Measurements from ENCODE around the gene OPA3.

OPA3 gene

GRCh38 chr19:45577111-45577905, 7.3 kb downstream of the OPA3 start:
- no peak overlapping the region for H3K23ac ChIP-seq (ENCODE audit: low read length in 2 of 2)
- H4K91ac ChIP-seq (ENCODE audit: low read length): no peak overlapping the region

GRCh38 chr19:45576682-45577081, 7.9 kb downstream of the OPA3 start:
- Histone ChIP-seq H3K4me3 (ENCODE audit: insufficient read depth in 1 of 2, low read depth in 1 of 2, low read length in 2 of 2) (peak overlapping the region in 1 of 2 experiments; percentile 7), H3K18ac (ENCODE audit: low read depth in 1 of 2, low read length in 2 of 2) (peak overlapping the region in 1 of 2 experiments; percentile 28), H3K79me1 (replicated peaks; ENCODE audit: low read length, poor library complexity, severe bottlenecking) (peaks cover 26% of the 10 kb centered on the region), H2AK5ac (ENCODE audit: low read length, severe bottlenecking) (peak overlapping the region; percentile 73), H3K9ac (ENCODE audit: low read length) (peak overlapping the region; percentile 56), H3K14ac (ENCODE audit: low read length in 2 of 2) (no peak overlapping the region), H3K36me3 (ENCODE audit: control insufficient read depth in 1 of 2, insufficient read depth in 2 of 2, low read depth in 1 of 2, low read length in 2 of 2) (peaks cover 7 to 11% of the 10 kb centered on the region in 2 experiments), H3K4me1 (ENCODE audit: control insufficient read depth, insufficient read depth, low read depth, low read length) (peaks cover 19% of the 10 kb centered on the region), H2BK12ac (ENCODE audit: low read length in 2 of 2) (peak overlapping the region in 1 of 2 experiments; percentile 59), H2BK120ac (ENCODE audit: low read depth, low read length) (peak overlapping the region; percentile 64), H2BK5ac (ENCODE audit: low read depth, low read length, poor library complexity, severe bottlenecking) (peak overlapping the region; percentile 11), H2AFZ (ENCODE audit: low read depth, low read length) (no peak overlapping the region), H3K4me2 (ENCODE audit: low read length, poor library complexity, severe bottlenecking) (peak overlapping the region; percentile 14), H3K4ac (ENCODE audit: low read depth in 1 of 2, low read length in 2 of 2) (peak overlapping the region in 1 of 2 experiments; percentile 24), H3K9me3 (ENCODE audit: control insufficient read depth, low read length) (no peaks in the 10 kb centered on the region), H2BK15ac (ENCODE audit: low read depth, poor library complexity, severe bottlenecking) (no peak overlapping the region), H3K27ac (ENCODE audit: low read length, poor library complexity, severe bottlenecking) (peak overlapping the region; percentile 95), H4K91ac (ENCODE audit: low read length) (peak overlapping the region; percentile 18), H3K23ac (ENCODE audit: low read length in 2 of 2) (no peak overlapping the region), H3K27me3 (ENCODE audit: control insufficient read depth in 1 of 2, insufficient read depth in 1 of 2, low read length in 2 of 2) (no peaks in the 10 kb centered on the region), H4K8ac (ENCODE audit: low read length) (peak overlapping the region; percentile 55)
- WGBS: 71% methylated on average over 3 of the region's 3 CpGs
- DNase-seq: no peak

More at GRCh38 chr19:45577111-45577905, 7.3 kb downstream of the OPA3 start:
- H2AK5ac ChIP-seq (ENCODE audit: low read length, severe bottlenecking): no peak overlapping the region
- no peak overlapping the region for H2AFZ ChIP-seq (ENCODE audit: low read depth, low read length)
- H3K4ac ChIP-seq (ENCODE audit: low read depth in 1 of 2, low read length in 2 of 2): peak overlapping the region; percentile 30 to 84
- 35% methylated on average over 11 of the region's 11 CpGs for WGBS
- H3K4me2 ChIP-seq (ENCODE audit: low read length, poor library complexity, severe bottlenecking): peak overlapping the region; percentile 55
- peak overlapping the region; percentile 34 for H2BK15ac ChIP-seq (ENCODE audit: low read depth, poor library complexity, severe bottlenecking)
- H3K18ac ChIP-seq (ENCODE audit: low read depth in 1 of 2, low read length in 2 of 2): peak overlapping the region; percentile 23 to 76
- peak overlapping the region; percentile 40 for H2BK5ac ChIP-seq (ENCODE audit: low read depth, low read length, poor library complexity, severe bottlenecking)
- H3K9me3 ChIP-seq (ENCODE audit: control insufficient read depth, low read length): no peaks in the 10 kb centered on the region
- H3K27me3 ChIP-seq (ENCODE audit: control insufficient read depth in 1 of 2, insufficient read depth in 1 of 2, low read length in 2 of 2): no peaks in the 10 kb centered on the region
- peak overlapping the region; percentile 95 for H3K27ac ChIP-seq (ENCODE audit: low read length, poor library complexity, severe bottlenecking)
- peak overlapping the region; percentile 2 to 95 for H2BK12ac ChIP-seq (ENCODE audit: low read length in 2 of 2)
- H3K4me1 ChIP-seq (ENCODE audit: control insufficient read depth, insufficient read depth, low read depth, low read length): peaks cover 20% of the 10 kb centered on the region
- H4K8ac ChIP-seq (ENCODE audit: low read length): peak overlapping the region; percentile 4
- DNase-seq: peak; percentile 93
- peaks cover 7 to 14% of the 10 kb centered on the region in 2 experiments for H3K36me3 ChIP-seq (ENCODE audit: control insufficient read depth in 1 of 2, insufficient read depth in 2 of 2, low read depth in 1 of 2, low read length in 2 of 2)
- H3K9ac ChIP-seq (ENCODE audit: low read length): peak overlapping the region; percentile 60
- peak overlapping the region in 1 of 2 experiments; percentile 21 for H3K4me3 ChIP-seq (ENCODE audit: insufficient read depth in 1 of 2, low read depth in 1 of 2, low read length in 2 of 2)
- H2BK120ac ChIP-seq (ENCODE audit: low read depth, low read length): no peak overlapping the region
- H3K14ac ChIP-seq (ENCODE audit: low read length in 2 of 2): no peak overlapping the region
- peaks cover 26% of the 10 kb centered on the region for H3K79me1 ChIP-seq (replicated peaks; ENCODE audit: low read length, poor library complexity, severe bottlenecking)

- Histone ChIP-seq H3K4me1 (ENCODE audit: control insufficient read depth, insufficient read depth, low read depth, low read length) (peaks cover 19% of the 10 kb centered on the region), H3K27ac (ENCODE audit: low read length, poor library complexity, severe bottlenecking) (no peak overlapping the region), H3K4ac (ENCODE audit: low read depth in 1 of 2, low read length in 2 of 2) (no peak overlapping the region), H2AFZ (ENCODE audit: low read depth, low read length) (no peak overlapping the region), H3K4me3 (ENCODE audit: insufficient read depth in 1 of 2, low read depth in 1 of 2, low read length in 2 of 2) (no peak overlapping the region), H2BK15ac (ENCODE audit: low read depth, poor library complexity, severe bottlenecking) (no peak overlapping the region), H2BK12ac (ENCODE audit: low read length in 2 of 2) (no peak overlapping the region), H3K4me2 (ENCODE audit: low read length, poor library complexity, severe bottlenecking) (no peak overlapping the region), H3K18ac (ENCODE audit: low read depth in 1 of 2, low read length in 2 of 2) (no peak overlapping the region), H2BK5ac (ENCODE audit: low read depth, low read length, poor library complexity, severe bottlenecking) (no peak overlapping the region), H4K8ac (ENCODE audit: low read length) (no peak overlapping the region), H2AK5ac (ENCODE audit: low read length, severe bottlenecking) (no peak overlapping the region), H2BK120ac (ENCODE audit: low read depth, low read length) (no peak overlapping the region), H3K79me1 (replicated peaks; ENCODE audit: low read length, poor library complexity, severe bottlenecking) (peaks cover 21% of the 10 kb centered on the region), H3K27me3 (ENCODE audit: control insufficient read depth in 1 of 2, insufficient read depth in 1 of 2, low read length in 2 of 2) (no peaks in the 10 kb centered on the region), H3K36me3 (ENCODE audit: control insufficient read depth in 1 of 2, insufficient read depth in 2 of 2, low read depth in 1 of 2, low read length in 2 of 2) (peaks cover 0 to 5% of the 10 kb centered on the region in 2 experiments), H3K9ac (ENCODE audit: low read length) (no peak overlapping the region), H3K9me3 (ENCODE audit: control insufficient read depth, low read length) (no peaks in the 10 kb centered on the region), H3K14ac (ENCODE audit: low read length in 2 of 2) (no peak overlapping the region), H4K91ac (ENCODE audit: low read length) (no peak overlapping the region), H3K23ac (ENCODE audit: low read length in 2 of 2) (no peak overlapping the region)
- 100% methylated on average over 2 of the region's 5 CpGs for WGBS
- peak; percentile 34 for DNase-seq
These were observed 9.4 kb downstream of the OPA3 start for GRCh38 chr19:45575216-45575615.

DNA sequence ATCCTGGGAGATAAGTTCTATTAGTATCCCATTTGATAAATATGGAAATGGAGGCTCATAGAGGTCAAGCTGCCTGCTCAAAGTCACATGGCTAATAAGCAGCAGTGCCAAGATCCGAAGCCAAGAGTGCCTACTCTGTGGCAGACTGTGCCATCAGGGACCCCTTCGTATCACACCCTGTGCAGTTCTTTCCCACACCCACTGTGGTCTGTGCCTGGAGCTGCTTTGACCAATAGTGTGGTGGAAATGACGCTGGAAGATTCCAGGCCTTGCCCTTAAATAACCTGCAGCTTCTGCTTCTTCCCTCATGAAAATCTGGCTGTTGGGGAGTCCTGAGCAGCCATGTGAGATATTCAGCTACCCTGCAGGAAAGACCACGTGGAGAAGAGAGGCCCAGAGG, 10.1 kb downstream of the OPA3 start:
- Histone ChIP-seq H3K23ac (ENCODE audit: low read length in 2 of 2) (no peak overlapping the region), H2BK120ac (ENCODE audit: low read depth, low read length) (no peak overlapping the region), H2BK15ac (ENCODE audit: low read depth, poor library complexity, severe bottlenecking) (no peak overlapping the region), H3K9me3 (ENCODE audit: control insufficient read depth, low read length) (no peaks in the 10 kb centered on the region), H2BK12ac (ENCODE audit: low read length in 2 of 2) (peak overlapping the region; percentile 4 to 29), H3K4me2 (ENCODE audit: low read length, poor library complexity, severe bottlenecking) (no peak overlapping the region), H2AFZ (ENCODE audit: low read depth, low read length) (no peak overlapping the region), H3K14ac (ENCODE audit: low read length in 2 of 2) (no peak overlapping the region), H3K27me3 (ENCODE audit: control insufficient read depth in 1 of 2, insufficient read depth in 1 of 2, low read length in 2 of 2) (no peaks in the 10 kb centered on the region), H3K18ac (ENCODE audit: low read depth in 1 of 2, low read length in 2 of 2) (peak overlapping the region in 1 of 2 experiments; percentile 40), H3K4me3 (ENCODE audit: insufficient read depth in 1 of 2, low read depth in 1 of 2, low read length in 2 of 2) (no peak overlapping the region), H4K8ac (ENCODE audit: low read length) (peak overlapping the region; percentile 19), H3K4me1 (ENCODE audit: control insufficient read depth, insufficient read depth, low read depth, low read length) (peaks cover 21% of the 10 kb centered on the region), H3K36me3 (ENCODE audit: control insufficient read depth in 1 of 2, insufficient read depth in 2 of 2, low read depth in 1 of 2, low read length in 2 of 2) (peaks cover 0 to 5% of the 10 kb centered on the region in 2 experiments), H3K4ac (ENCODE audit: low read depth in 1 of 2, low read length in 2 of 2) (no peak overlapping the region), H3K79me1 (replicated peaks; ENCODE audit: low read length, poor library complexity, severe bottlenecking) (peaks cover 25% of the 10 kb centered on the region), H2AK5ac (ENCODE audit: low read length, severe bottlenecking) (peak overlapping the region; percentile 23), H2BK5ac (ENCODE audit: low read depth, low read length, poor library complexity, severe bottlenecking) (no peak overlapping the region), H3K27ac (ENCODE audit: low read length, poor library complexity, severe bottlenecking) (no peak overlapping the region), H4K91ac (ENCODE audit: low read length) (peak overlapping the region; percentile 53), H3K9ac (ENCODE audit: low read length) (no peak overlapping the region)
- whole genome bisulfite sequencing: 79% methylated on average over 4 of the region's 4 CpGs
- no peak for DNase-seq
